A549 (cell line): ENCODE results near the gene INSIG1. TPM values are rescaled to one million over a fixed set of nuclear protein-coding genes. Genes with fewer than 3 reads are reported as not detected.

Experiments used
- ATAC-seq, 2 experiments: fragments of 200-7000 bp in 1 of 2; fragments of >200 bp in 1 of 2; cut with Nextera tagmentation in 1 of 2; cut with Tn5 transposase in 1 of 2; 3 replicates each; pipeline versions ENCODE4 v1.8.0 to v1.9.1; 2018 to 2020; ENCODE audit warnings: mild to moderate bottlenecking in 1 of 2, moderate library complexity in 1 of 2
- CTCF ChIA-PET: fragments of 300-600 bp; sonication (Branson Sonifier 250); formaldehyde crosslinking; extraction: SDS; loops from one replicate; lab custom pipeline; 2021; ENCODE audit warnings: antibody characterized with exemption, inconsistent platforms; lab: Yijun Ruan, JAX
- POLR2A ChIA-PET: fragments of 350-600 bp; formaldehyde crosslinking; extraction: SDS; loops from one replicate; lab custom pipeline; 2021; ENCODE audit warnings: antibody characterized with exemption, inconsistent platforms; lab: Yijun Ruan, JAX
- DNase-seq, 2 experiments: peaks; one replicate each; pipeline versions ENCODE4 v3.0.0 to v3.0.0-alpha.2; 2011 to 2016; ENCODE audit warnings: low read depth in 1 of 2, low spot score in 1 of 2
- FAIRE-seq: peaks from 2 replicates; lab custom pipeline; 2011; peaks lifted over from hg19 to GRCh38; lab: Jason Lieb, UNC
- H3K27ac ChIP-seq, 2 experiments: fragments of >200 bp; sonication (Bioruptor Twin); formaldehyde crosslinking; 3 replicates each; pipeline ENCODE4 v1.5.1; 2016 to 2017
- H3K4me1 ChIP-seq: fragments of >200 bp; sonication (Bioruptor Twin); formaldehyde crosslinking; 3 replicates; pipeline ENCODE4 v1.6.1; 2016
- H3K4me2 ChIP-seq: fragments of >200 bp; sonication (Bioruptor Twin); formaldehyde crosslinking; 3 replicates; pipeline ENCODE4 v1.6.1; 2016
- H3K4me3 ChIP-seq: fragments of >200 bp; sonication (Bioruptor Twin); formaldehyde crosslinking; 3 replicates; pipeline ENCODE4 v1.5.1; 2016
- H3K9me3 ChIP-seq: fragments of >200 bp; sonication (Bioruptor Twin); formaldehyde crosslinking; 3 replicates; pipeline ENCODE4 v1.6.1; 2016
- BHLHE40 ChIP-seq: IDR thresholded peaks from 2 replicates; pipeline ENCODE4 v1.6.1; 2012; ENCODE audit warnings: low read depth, low read length, inconsistent platforms
- CBX2 ChIP-seq: fragments of 200-600 bp; sonication (generic); IDR thresholded peaks from 2 replicates; pipeline ENCODE4 v1.6.1; 2016; ENCODE audit warnings: low read depth, mild to moderate bottlenecking, borderline replicate concordance
- CHD4 ChIP-seq: fragments of 200-600 bp; sonication (generic); IDR thresholded peaks from 2 replicates; pipeline ENCODE4 v1.6.1; 2016; ENCODE audit warnings: antibody characterized with exemption, mild to moderate bottlenecking, borderline replicate concordance
- EHF ChIP-seq: fragments of 250-450 bp; sonication (Bioruptor Pico); IDR thresholded peaks from 2 replicates; pipeline ENCODE4 v1.5.0; 2020; ENCODE audit warnings: mild to moderate bottlenecking
- EHMT2 ChIP-seq: fragments of 200-600 bp; sonication (generic); IDR thresholded peaks from 2 replicates; pipeline ENCODE4 v1.6.1; 2016; ENCODE audit warnings: antibody characterized with exemption, low read depth, mild to moderate bottlenecking, moderate library complexity
- EP300 ChIP-seq, 2 experiments: fragments of >200 bp; sonication (Bioruptor Twin); formaldehyde crosslinking; IDR thresholded peaks; 2 replicates in 1 of 2; 3 replicates in 1 of 2; pipeline ENCODE4 v1.6.1; 2016 to 2017
- ESRRA ChIP-seq: fragments of 150-350 bp; IDR thresholded peaks from 2 replicates; pipeline ENCODE4 v1.6.1; 2014; ENCODE audit warnings: mild to moderate bottlenecking, low read length, borderline replicate concordance
- FOXS1 ChIP-seq: fragments of 250-450 bp; sonication (Bioruptor Pico); IDR thresholded peaks from 2 replicates; pipeline ENCODE4 v1.5.0; 2020; ENCODE audit warnings: mild to moderate bottlenecking, moderate library complexity
- GATA3 ChIP-seq: IDR thresholded peaks from 2 replicates; pipeline ENCODE4 v1.6.1; 2012; ENCODE audit warnings: borderline replicate concordance
- HEYL ChIP-seq: fragments of 250-450 bp; sonication (Bioruptor Pico); IDR thresholded peaks from 2 replicates; pipeline ENCODE4 v1.8.0; 2021; ENCODE audit warnings: mild to moderate bottlenecking, moderate library complexity
- HOXB13 ChIP-seq: fragments of 250-450 bp; sonication (Bioruptor Pico); IDR thresholded peaks from 2 replicates; pipeline ENCODE4 v1.5.0; 2020; ENCODE audit warnings: low read depth, mild to moderate bottlenecking, moderate library complexity
- HOXB5 ChIP-seq: fragments of 250-450 bp; sonication (Bioruptor Pico); IDR thresholded peaks from 2 replicates; pipeline ENCODE4 v1.5.0; 2020; ENCODE audit warnings: mild to moderate bottlenecking, moderate library complexity
- KDM5A ChIP-seq: fragments of 200-600 bp; sonication (generic); IDR thresholded peaks from 2 replicates; pipeline ENCODE4 v1.6.1; 2016; ENCODE audit warnings: antibody characterized with exemption, mild to moderate bottlenecking
- MAFK ChIP-seq: fragments of 450-650 bp; IDR thresholded peaks from 2 replicates; pipeline ENCODE4 v1.6.1; 2014; ENCODE audit not compliant: partially characterized antibody
- MYC ChIP-seq: IDR thresholded peaks from 2 replicates; pipeline ENCODE4 v1.6.1; 2012; ENCODE audit warnings: mild to moderate bottlenecking, inconsistent platforms, low read length, improper control_type of control experiment, borderline replicate concordance
- NPAS2 ChIP-seq: fragments of 250-450 bp; sonication (Bioruptor Pico); IDR thresholded peaks from 2 replicates; pipeline ENCODE4 v1.8.0; 2022; ENCODE audit warnings: mild to moderate bottlenecking, moderate library complexity, borderline replicate concordance
- PBX3 ChIP-seq: IDR thresholded peaks from 2 replicates; pipeline ENCODE4 v1.6.1; 2012
- PHF8 ChIP-seq: fragments of 200-600 bp; sonication (generic); IDR thresholded peaks from 2 replicates; pipeline ENCODE4 v1.6.1; 2016; ENCODE audit warnings: low read depth, mild to moderate bottlenecking, antibody characterized with exemption, moderate library complexity, borderline replicate concordance
- POLR2A ChIP-seq: IDR thresholded peaks from 2 replicates; pipeline ENCODE4 v1.6.1; 2012; ENCODE audit warnings: mild to moderate bottlenecking, low read length
- POLR2AphosphoS2 ChIP-seq: conservative IDR thresholded peaks from 2 replicates; pipeline ENCODE4 v1.6.1; 2012; ENCODE audit warnings: low read length, improper control_type of control experiment, inconsistent platforms
- RARB ChIP-seq: fragments of 250-450 bp; sonication (Bioruptor Pico); IDR thresholded peaks from 2 replicates; pipeline ENCODE4 v1.8.0; 2021; ENCODE audit warnings: mild to moderate bottlenecking, moderate library complexity
- RCOR1 ChIP-seq: fragments of 150-350 bp; IDR thresholded peaks from 2 replicates; pipeline ENCODE4 v1.6.1; 2014; ENCODE audit warnings: antibody characterized with exemption, low read length, low read depth
- SREBF2 ChIP-seq: fragments of 450-650 bp; IDR thresholded peaks from 2 replicates; pipeline ENCODE4 v1.6.1; 2014; ENCODE audit warnings: mild to moderate bottlenecking, moderate library complexity
- ZC3H11A ChIP-seq: fragments of 450-650 bp; IDR thresholded peaks from 2 replicates; pipeline ENCODE4 v1.6.1; 2014; ENCODE audit warnings: antibody characterized with exemption, mild to moderate bottlenecking
- ZNF302 ChIP-seq: fragments of 250-450 bp; sonication (Bioruptor Pico); IDR thresholded peaks from 2 replicates; pipeline ENCODE4 v1.9.0; 2021; ENCODE audit warnings: inconsistent platforms, mild to moderate bottlenecking, moderate library complexity
- WGBS: methylation state at CpG from one replicate; pipeline ENCODE4 v1.1.6; 2017; ENCODE audit errors: missing lambda C conversion rate; 5-methylcytosine and 5-hydroxymethylcytosine counted together
- polyA plus RNA-seq, 4 experiments: library from polyadenylated mRNA; depleted of rRNA in 3 of 4; stranded (reverse); fragments of >200 nt; fragmentation: RNase III in 1 of 4; extraction: RNeasy Plus Mini Kit Qiagen cat#74134 plus additional on column Dnase treatment in 1 of 4; gene quantifications; 2 replicates in 3 of 4; 3 replicates in 1 of 4; pipeline ENCODE4 v1.2.3, GENCODE V29; 2011 to 2017
- TF ChIP-seq, protein P1 (sequence below): fragments of >200 bp; sonication (Bioruptor Twin); formaldehyde crosslinking; IDR thresholded peaks from 3 replicates; pipeline ENCODE4 v1.5.1; 2016
- TF ChIP-seq, protein P2 (sequence below): fragments of >200 bp; sonication (Bioruptor Twin); formaldehyde crosslinking; IDR thresholded peaks from 3 replicates; pipeline ENCODE4 v1.6.1; 2016
- TF ChIP-seq, protein P3 (sequence below): fragments of 200-600 bp; sonication (generic); IDR thresholded peaks from 2 replicates; pipeline ENCODE4 v1.6.1; 2016; ENCODE audit warnings: antibody characterized with exemption, mild to moderate bottlenecking, moderate library complexity

INSIG1 gene
- polyA plus RNA-seq, 2 of the 4 experiments (the other 2 are of a cell fraction), result 19.7 to 33.4 TPM

DNA sequence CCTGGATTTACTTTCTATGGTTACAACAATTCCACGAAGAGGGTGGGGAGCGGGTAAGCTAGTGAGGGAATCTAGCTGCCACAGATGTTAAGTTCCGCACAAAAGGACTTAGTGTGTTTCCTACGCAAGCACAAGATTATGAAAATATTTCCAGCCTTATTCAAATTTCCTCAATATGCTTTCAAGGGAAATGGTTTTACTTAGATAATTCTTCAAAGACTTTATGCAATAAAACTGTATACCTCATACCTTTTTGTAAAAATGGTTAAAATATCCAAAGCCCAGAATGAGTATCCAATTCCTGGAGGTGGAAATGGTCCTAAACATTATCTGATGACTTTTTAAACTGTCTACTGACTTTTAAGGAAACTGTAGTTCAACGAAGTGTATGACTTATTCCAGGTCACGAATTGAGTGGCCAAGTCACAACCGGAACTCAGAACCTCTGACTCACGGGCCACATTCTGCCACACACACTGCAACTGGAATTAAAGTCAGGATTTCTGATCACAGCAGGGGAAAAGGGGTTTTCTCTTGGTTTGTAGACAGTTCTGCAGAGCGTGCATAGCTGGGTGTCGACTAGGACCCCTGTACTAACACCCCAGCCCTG, 20.2 kb upstream of the INSIG1 start:
- POLR2A ChIA-PET, result no interaction called here
- FAIRE-seq (no peak), DNase-seq (no peak)
- no peak overlapping the region for H3K4me3 ChIP-seq
- no peaks in the 10 kb centered on the region for H3K4me1 ChIP-seq
- TF ChIP-seq SREBF2, result no peak
- no peak for TF ChIP-seq POLR2AphosphoS2
- no peak for TF ChIP-seq EHMT2
- no peak for TF ChIP-seq EHF
- TF ChIP-seq RARB (CRISPR knock-in tag), result no peak
- no peak for TF ChIP-seq EP300 (IDR thresholded peaks at IDR 0.05)
- TF ChIP-seq GATA3, result no peak
- TF ChIP-seq, protein P1, sequence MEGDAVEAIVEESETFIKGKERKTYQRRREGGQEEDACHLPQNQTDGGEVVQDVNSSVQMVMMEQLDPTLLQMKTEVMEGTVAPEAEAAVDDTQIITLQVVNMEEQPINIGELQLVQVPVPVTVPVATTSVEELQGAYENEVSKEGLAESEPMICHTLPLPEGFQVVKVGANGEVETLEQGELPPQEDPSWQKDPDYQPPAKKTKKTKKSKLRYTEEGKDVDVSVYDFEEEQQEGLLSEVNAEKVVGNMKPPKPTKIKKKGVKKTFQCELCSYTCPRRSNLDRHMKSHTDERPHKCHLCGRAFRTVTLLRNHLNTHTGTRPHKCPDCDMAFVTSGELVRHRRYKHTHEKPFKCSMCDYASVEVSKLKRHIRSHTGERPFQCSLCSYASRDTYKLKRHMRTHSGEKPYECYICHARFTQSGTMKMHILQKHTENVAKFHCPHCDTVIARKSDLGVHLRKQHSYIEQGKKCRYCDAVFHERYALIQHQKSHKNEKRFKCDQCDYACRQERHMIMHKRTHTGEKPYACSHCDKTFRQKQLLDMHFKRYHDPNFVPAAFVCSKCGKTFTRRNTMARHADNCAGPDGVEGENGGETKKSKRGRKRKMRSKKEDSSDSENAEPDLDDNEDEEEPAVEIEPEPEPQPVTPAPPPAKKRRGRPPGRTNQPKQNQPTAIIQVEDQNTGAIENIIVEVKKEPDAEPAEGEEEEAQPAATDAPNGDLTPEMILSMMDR, result no peak
- no peak for TF ChIP-seq BHLHE40
- no peak for TF ChIP-seq RCOR1
- no peak for TF ChIP-seq POLR2A
- no peak for TF ChIP-seq CBX2
- no peak for TF ChIP-seq HEYL
- no peak for TF ChIP-seq PBX3
- no peak for TF ChIP-seq MAFK
- TF ChIP-seq HOXB13, result no peak
- no peak for TF ChIP-seq HOXB5 (CRISPR knock-in tag)
- no peak for TF ChIP-seq KDM5A
- TF ChIP-seq, all 56 proteins: peak for 0
- no peaks in the 10 kb centered on the region for H3K9me3 ChIP-seq
- CTCF ChIA-PET, result interaction anchor here (1.1 to 1.3 kb wide), 2 partner anchors 10 to 67 kb away, joined by 3 to 4 read pairs; no protein-coding TSS in a partner anchor
- H3K4me2 ChIP-seq, result no peak overlapping the region
- WGBS, result 61% methylated on average over 10 of the region's 10 CpGs
- no peak for ATAC-seq
- H3K27ac ChIP-seq, result no peak overlapping the region

GRCh38 chr7:155278921-155279320, 18.8 kb upstream of the INSIG1 start:
- POLR2A ChIA-PET, result no interaction called here
- CTCF ChIA-PET, result no interaction called here
- FAIRE-seq (no peak), DNase-seq (no peak), ATAC-seq (no peak)
- 59% methylated on average over 9 of the region's 9 CpGs for WGBS
- TF ChIP-seq PHF8, result no peak
- no peak overlapping the region for H3K4me3 ChIP-seq
- H3K27ac ChIP-seq, result no peak overlapping the region
- H3K4me2 ChIP-seq, result no peak overlapping the region
- no peaks in the 10 kb centered on the region for H3K4me1 ChIP-seq
- no peaks in the 10 kb centered on the region for H3K9me3 ChIP-seq

DNA sequence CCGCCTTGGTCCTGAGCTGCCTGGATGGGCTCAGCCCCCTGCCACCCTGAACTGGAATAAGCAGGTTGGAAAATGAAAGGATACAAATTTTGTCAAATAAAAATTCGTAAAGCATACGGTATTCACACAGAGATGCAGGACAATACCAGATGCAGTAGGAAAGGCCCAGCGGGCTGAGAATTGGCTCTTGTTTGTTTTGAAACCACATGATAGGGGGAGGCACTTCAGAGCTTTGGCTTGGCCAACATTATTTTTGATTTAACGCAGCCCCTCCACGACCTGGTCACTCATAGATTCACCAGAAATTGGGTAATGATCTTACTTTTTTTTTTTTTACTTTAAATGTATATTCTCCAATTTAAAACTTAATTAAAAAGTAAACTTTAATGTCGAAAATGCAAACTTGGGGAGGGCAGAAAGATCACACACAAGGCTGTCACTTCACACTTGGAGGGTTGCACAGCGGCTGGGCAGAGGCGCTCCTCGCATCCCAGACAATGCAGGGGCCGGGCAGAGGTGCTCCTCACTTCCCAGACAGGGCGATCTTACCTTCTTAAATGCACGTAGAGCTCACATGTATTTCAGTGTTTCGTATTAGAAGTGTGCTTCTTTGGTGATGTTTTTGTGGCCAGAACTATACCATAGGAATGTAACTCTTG, 17.8 kb upstream of the INSIG1 start:
- no peak overlapping the region for H3K27ac ChIP-seq
- CTCF ChIA-PET, result interaction anchor here (0.7 kb wide), 1 partner anchor 13 kb away, joined by 3 read pairs; no protein-coding TSS in a partner anchor
- H3K9me3 ChIP-seq, result no peaks in the 10 kb centered on the region
- no peak overlapping the region for H3K4me2 ChIP-seq
- POLR2A ChIA-PET, result no interaction called here
- ATAC-seq (no peak), FAIRE-seq (no peak), DNase-seq (no peak)
- no peaks in the 10 kb centered on the region for H3K4me1 ChIP-seq
- 68% methylated on average over 14 of the region's 14 CpGs for WGBS
- no peak overlapping the region for H3K4me3 ChIP-seq
- TF ChIP-seq PHF8 (no peak), CHD4 (no peak), ESRRA (no peak), BHLHE40 (no peak), ZNF302 (CRISPR knock-in tag) (no peak), HOXB5 (CRISPR knock-in tag) (no peak), ZC3H11A (no peak), NPAS2 (CRISPR knock-in tag) (no peak), FOXS1 (no peak), MYC (no peak), RARB (CRISPR knock-in tag) (no peak)
- TF ChIP-seq, protein P2, sequence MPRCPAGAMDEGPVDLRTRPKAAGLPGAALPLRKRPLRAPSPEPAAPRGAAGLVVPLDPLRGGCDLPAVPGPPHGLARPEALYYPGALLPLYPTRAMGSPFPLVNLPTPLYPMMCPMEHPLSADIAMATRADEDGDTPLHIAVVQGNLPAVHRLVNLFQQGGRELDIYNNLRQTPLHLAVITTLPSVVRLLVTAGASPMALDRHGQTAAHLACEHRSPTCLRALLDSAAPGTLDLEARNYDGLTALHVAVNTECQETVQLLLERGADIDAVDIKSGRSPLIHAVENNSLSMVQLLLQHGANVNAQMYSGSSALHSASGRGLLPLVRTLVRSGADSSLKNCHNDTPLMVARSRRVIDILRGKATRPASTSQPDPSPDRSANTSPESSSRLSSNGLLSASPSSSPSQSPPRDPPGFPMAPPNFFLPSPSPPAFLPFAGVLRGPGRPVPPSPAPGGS, result no peak
- TF ChIP-seq, protein P3, sequence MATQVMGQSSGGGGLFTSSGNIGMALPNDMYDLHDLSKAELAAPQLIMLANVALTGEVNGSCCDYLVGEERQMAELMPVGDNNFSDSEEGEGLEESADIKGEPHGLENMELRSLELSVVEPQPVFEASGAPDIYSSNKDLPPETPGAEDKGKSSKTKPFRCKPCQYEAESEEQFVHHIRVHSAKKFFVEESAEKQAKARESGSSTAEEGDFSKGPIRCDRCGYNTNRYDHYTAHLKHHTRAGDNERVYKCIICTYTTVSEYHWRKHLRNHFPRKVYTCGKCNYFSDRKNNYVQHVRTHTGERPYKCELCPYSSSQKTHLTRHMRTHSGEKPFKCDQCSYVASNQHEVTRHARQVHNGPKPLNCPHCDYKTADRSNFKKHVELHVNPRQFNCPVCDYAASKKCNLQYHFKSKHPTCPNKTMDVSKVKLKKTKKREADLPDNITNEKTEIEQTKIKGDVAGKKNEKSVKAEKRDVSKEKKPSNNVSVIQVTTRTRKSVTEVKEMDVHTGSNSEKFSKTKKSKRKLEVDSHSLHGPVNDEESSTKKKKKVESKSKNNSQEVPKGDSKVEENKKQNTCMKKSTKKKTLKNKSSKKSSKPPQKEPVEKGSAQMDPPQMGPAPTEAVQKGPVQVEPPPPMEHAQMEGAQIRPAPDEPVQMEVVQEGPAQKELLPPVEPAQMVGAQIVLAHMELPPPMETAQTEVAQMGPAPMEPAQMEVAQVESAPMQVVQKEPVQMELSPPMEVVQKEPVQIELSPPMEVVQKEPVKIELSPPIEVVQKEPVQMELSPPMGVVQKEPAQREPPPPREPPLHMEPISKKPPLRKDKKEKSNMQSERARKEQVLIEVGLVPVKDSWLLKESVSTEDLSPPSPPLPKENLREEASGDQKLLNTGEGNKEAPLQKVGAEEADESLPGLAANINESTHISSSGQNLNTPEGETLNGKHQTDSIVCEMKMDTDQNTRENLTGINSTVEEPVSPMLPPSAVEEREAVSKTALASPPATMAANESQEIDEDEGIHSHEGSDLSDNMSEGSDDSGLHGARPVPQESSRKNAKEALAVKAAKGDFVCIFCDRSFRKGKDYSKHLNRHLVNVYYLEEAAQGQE, result no peak
